Superior temporal gyrus (tissue), 1 donor: ENCODE measurements around the gene TMEM208.

Experiments used
- DNase-seq: peaks from one replicate; pipeline ENCODE4 v3.0.0-alpha.2; 2016; ENCODE audit errors: extremely low spot score

TMEM208 gene

GRCh38 chr16:67277294-67277998 lies 50.5 kb downstream of the TMEM208 start:
- DNase-seq, result no peak

- DNase-seq, result no peak
Measured at GRCh38 chr16:67277999-67278772, 51.3 kb downstream of the TMEM208 start.
